HG03060 (cell line): Measurements from ENCODE around the gene CFB.

ENCODE experiments used
- ATAC-seq: cut with Tn5 transposase; IDR thresholded peaks from one replicate; pipeline ENCODE4 v1.9.1; 2021; ENCODE audit warnings: low read depth, moderate number of reproducible peaks; ENCODE audit not compliant: unreplicated experiment

CFB gene

DNA sequence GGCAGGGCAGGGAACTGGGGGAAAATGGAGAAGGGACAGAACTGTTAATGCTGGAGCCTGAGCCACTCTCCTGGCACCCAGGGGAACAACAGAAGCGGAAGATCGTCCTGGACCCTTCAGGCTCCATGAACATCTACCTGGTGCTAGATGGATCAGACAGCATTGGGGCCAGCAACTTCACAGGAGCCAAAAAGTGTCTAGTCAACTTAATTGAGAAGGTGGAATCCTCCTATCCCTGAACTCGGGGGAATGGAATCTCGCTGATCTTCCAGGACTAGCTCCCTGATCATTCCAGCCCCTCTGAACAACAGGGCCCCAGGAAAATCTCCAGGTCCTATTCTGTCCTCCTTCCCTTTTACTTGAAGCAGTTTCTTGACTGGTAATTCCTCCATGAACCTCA lies 2.0 kb downstream of the CFB start:
- no peak for ATAC-seq

DNA sequence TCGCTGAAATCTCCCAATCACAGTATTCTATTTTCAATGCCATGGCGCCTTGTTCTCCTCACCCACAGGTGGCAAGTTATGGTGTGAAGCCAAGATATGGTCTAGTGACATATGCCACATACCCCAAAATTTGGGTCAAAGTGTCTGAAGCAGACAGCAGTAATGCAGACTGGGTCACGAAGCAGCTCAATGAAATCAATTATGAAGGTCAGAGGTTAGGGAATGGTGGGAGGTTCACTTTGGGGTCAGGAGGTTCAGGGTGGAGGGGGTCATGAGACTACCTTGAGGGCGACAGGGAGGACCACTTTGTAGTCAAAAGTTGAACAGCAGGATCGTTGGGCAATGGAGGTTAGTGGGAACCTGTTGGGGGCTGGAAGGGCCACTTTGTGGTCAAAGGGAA lies 2.4 kb downstream of the CFB start:
- ATAC-seq: no peak

DNA sequence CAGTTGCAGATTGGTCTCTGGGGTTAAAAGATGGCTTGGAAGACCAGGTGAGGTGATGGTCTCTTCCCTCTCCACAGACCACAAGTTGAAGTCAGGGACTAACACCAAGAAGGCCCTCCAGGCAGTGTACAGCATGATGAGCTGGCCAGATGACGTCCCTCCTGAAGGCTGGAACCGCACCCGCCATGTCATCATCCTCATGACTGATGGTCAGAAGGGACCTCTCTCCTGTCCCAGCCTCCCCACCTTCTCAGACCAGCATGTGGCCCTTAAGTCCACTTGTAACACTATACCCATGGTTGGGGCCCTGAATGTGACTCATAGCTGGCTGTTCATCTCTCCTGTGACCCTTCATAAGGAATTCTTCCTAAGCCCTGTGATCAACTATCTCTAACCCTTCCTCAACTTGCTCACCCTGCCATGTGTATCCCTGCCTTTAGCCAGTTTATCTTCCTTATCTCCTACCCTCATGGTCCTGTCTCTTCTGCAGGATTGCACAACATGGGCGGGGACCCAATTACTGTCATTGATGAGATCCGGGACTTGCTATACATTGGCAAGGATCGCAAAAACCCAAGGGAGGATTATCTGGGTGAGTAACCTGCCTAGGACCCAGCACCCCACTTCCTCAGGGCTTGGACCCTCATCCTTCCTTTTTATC lies 3.0 kb downstream of the CFB start:
- no peak for ATAC-seq

DNA sequence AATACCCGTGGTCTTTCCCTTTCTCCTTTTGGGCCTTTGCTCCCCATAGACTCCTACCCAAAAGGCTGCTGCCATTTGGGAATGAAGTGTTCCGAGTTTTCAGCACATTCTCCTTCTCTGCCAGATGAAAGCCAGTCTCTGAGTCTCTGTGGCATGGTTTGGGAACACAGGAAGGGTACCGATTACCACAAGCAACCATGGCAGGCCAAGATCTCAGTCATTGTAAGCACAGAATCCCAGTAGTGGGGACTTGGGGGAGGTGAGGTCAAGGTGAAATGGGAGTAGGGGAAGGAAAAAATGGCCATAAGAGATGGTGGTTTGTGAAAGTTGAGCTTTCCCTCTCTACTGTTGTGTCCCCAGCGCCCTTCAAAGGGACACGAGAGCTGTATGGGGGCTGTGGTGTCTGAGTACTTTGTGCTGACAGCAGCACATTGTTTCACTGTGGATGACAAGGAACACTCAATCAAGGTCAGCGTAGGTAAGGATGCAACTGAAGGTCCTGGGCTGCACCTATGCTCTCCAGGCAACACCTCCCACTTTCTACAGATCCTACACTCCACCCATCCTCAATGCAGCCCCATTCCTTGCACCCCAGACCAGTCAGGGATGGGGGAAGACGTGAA lies 4.1 kb downstream of the CFB start:
- ATAC-seq: no peak

GRCh38 chr6:31952140-31952805 lies 6.4 kb downstream of the CFB start:
- no peak for ATAC-seq

DNA sequence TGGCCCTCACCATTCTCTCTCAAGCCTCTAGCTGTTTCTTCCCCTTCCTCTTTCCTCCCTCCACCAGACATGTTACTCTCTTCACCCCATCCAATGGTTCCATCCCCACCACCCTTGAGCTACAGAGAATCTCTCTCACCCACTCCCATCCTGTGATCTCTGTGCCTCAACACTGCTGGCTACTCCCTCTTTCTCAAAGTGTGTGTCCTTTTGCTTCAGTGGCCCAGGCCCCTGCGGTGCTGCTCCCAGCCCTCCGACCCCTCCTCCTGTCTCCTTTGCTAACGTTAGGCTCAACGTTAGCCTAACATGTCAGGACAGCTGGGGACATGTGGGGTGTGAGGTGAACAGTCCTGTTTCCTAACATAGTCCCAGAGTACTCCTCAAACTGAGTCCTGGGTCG lies 7.0 kb downstream of the CFB start:
- ATAC-seq: no peak

DNA sequence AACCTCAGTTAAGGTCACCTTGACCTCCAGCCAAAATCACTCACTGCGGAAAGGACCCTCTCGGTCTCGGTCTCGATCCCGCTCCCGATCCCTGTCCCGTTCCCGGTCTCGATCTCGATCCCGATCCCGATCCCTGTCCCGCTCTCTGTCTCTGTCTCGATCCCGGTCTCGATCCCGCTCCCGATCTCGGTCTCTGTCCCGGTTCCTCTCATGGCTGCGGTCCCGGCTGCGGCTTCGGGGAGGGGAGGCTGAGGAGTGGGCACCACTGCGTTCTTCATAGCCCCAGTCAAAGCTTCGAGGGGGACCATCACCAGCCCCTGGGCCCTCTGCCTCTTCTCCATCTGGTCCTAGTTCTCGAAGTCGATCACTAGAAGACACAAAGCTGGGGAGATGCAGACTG lies 8.6 kb downstream of the CFB start:
- no peak for ATAC-seq

DNA sequence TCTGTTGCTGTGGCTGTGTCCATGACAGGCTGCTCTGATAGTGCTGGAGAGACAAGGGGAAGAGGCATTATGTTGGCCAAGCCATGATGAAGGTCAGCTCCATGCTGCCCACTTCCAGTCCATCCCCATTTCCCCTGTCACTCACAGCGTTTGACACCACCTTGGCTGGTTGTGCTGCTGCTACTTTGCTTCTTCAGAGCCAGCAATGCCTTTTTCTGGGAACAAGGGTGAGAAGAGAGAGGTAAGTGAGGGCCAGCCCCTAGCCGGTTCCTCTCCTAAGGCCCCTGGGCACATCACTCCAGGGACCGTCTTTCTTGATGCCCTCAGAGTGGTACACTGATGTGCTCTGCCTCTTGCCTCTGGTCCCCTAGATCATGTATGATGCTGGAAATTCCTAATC lies 10.9 kb downstream of the CFB start:
- no peak for ATAC-seq

- no peak for ATAC-seq
Observed at GRCh38 chr6:31958412-31958740, 12.5 kb downstream of the CFB start.

DNA sequence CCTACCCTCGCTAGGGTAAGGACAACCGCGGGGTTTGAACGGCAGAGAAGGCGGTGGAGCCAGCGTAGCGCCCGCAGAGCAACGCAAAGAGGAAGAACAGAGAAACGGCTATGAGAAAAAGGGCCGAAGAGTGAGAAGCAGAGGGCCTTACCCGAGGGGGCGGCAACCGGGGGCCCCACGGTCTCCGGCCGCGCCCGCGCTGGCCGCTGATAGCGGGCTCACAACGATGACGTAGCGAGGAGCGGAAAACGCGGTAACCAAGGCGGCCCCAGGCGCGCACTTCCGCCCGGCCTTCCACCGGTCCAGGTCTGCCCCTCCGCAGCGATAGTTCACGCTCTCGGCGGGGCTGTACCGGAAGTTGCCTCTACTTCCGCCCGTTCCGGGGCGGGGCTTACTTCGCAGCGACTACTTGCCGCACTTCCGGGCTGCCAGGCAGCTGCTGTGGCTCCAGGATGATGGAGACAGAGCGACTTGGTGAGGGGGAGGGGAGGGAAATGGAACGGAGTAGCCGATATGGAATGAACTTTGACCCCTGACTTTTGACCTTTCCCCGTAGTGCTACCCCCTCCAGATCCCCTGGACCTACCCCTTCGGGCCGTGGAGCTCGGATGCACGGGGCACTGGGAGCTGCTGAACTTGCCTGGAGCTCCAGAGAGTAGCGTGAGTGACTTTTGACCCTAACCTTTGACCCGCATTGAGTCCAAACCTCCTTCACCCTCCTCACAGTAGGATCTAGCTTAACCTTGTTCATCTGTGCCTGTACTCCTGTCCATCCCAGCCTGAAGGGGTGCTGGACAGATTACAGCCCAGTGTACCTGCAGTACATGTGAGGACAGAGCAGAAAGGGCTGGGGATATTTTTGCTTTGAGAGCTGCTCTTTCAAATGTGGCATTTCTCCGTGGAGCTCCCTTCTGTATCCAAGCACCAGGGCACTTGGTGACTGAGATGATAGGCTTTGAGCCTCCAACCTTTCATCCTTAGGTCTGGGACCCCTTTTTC lies 13.1 kb downstream of the CFB start, which contains the start of the genes NELFE and SKIC2:
TSS of gene NELFE (minus strand) at position 231 of the 999 bp plus-strand sequence. CDS start 525 bp downstream, outside the sequence.
TSS of gene SKIC2 (plus strand) at position 435 of the 999 bp plus-strand sequence. CDS start at position 453, 18 bp downstream.
- ATAC-seq: peak; percentile 92

GRCh38 chr6:31961616-31962015 lies 15.7 kb downstream of the CFB start:
- ATAC-seq: no peak

DNA sequence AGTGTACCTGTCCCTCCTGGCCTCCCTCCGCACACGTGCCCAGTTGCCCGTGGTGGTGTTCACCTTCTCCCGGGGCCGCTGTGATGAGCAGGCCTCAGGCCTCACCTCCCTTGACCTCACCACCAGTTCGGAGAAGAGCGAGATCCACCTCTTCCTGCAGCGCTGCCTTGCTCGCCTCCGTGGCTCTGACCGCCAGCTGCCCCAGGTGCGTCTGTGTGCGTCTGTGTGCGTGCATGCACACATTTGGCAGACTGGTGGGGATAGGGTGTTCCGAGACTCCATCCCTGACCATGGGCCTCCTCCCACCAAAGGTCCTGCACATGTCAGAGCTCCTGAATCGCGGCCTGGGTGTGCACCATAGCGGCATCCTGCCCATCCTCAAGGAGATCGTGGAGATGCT lies 18.0 kb downstream of the CFB start:
- no peak for ATAC-seq

DNA sequence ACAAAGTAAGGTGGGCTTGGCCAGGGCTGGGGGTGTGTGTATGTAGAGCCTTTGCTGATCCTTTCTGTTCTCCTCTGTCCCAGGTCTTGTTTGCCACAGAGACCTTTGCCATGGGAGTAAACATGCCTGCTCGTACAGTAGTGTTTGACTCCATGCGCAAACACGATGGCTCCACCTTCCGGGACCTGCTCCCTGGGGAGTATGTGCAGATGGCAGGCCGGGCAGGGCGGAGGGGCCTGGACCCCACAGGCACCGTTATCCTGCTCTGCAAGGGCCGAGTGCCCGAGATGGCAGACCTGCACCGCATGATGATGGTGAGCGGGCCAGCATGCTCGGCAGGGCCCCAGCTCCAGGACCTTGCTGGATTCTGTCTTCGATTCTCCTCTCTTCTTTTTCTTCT lies 19.8 kb downstream of the CFB start:
- no peak for ATAC-seq

DNA sequence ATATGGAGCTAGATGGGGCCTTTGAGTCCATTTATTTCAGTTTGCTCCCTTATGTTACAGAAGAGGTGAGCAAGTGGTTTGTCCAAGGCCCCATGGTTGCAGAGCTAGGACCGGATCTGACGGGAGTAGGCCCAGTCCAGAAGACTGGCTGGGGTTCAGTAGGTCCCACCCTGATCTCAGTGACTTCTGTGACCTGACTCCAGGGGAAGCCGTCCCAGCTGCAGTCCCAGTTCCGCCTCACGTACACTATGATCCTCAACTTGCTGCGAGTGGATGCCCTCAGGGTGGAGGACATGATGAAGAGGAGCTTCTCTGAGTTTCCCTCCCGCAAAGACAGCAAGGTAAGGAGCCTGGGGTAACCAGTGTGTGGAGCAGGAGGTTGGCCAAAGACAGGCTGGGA lies 20.6 kb downstream of the CFB start:
- ATAC-seq: no peak

GRCh38 chr6:31966997-31967925 lies 21.4 kb downstream of the CFB start:
- no peak for ATAC-seq

- ATAC-seq: no peak
Observed at GRCh38 chr6:31967926-31968320, 22.0 kb downstream of the CFB start.

- ATAC-seq: no peak
Observed at GRCh38 chr6:31968326-31968725, 22.4 kb downstream of the CFB start.

- ATAC-seq: no peak
Observed at GRCh38 chr6:31968791-31969711, 23.2 kb downstream of the CFB start.
